CD4-positive, alpha-beta memory T cell (primary cell): ENCODE data around the gene SC5D. TPM values are rescaled to one million over a fixed set of nuclear protein-coding genes. Genes with fewer than 3 reads are reported as not detected.

Source experiments
- CTCF ChIA-PET: fragments of 350-600 bp; sonication (Branson Sonifier 250); formaldehyde crosslinking; loops from one replicate; lab custom pipeline; 2021; ENCODE audit warnings: inconsistent platforms; ENCODE audit not compliant: partially characterized antibody; lab: Charles Lee
- POLR2A ChIA-PET: fragments of 350-600 bp; sonication (Branson Sonifier 250); formaldehyde crosslinking; loops from one replicate; lab custom pipeline; 2021; ENCODE audit not compliant: partially characterized antibody; lab: Charles Lee
- DNase-seq, 5 donors: peaks; one replicate each; pipeline versions ENCODE4 v3.0.0 to v3.0.0-alpha.2; 2020 to 2022; ENCODE audit warnings: mixed read lengths in 1 of 5
- H3K27ac ChIP-seq: one replicate; pipeline ENCODE4 v1.7.0; 2013; ENCODE audit warnings: low read depth, low read length
- H3K27me3 ChIP-seq: 2 replicates; pipeline ENCODE4 v1.7.0; 2013; ENCODE audit warnings: mild to moderate bottlenecking, low read length, moderate library complexity; ENCODE audit not compliant: insufficient read depth
- H3K36me3 ChIP-seq: 2 replicates; pipeline ENCODE4 v1.7.0; 2013; ENCODE audit warnings: mild to moderate bottlenecking, low read length, moderate library complexity; ENCODE audit not compliant: insufficient read depth
- H3K4me1 ChIP-seq: 2 replicates; pipeline ENCODE4 v1.7.0; 2013; ENCODE audit warnings: mild to moderate bottlenecking, low read length, moderate library complexity; ENCODE audit not compliant: insufficient read depth
- H3K4me3 ChIP-seq, 2 donors: one replicate each; pipeline ENCODE4 v1.7.0; 2013; ENCODE audit warnings: low read length in 2 of 2, mild to moderate bottlenecking in 1 of 2
- H3K9me3 ChIP-seq, 2 donors: one replicate each; pipeline ENCODE4 v1.7.0; 2013; ENCODE audit warnings: low read length in 2 of 2, control low read depth in 1 of 2; ENCODE audit not compliant: control insufficient read depth in 1 of 2
- H3K27ac Mint-ChIP-seq, 7 donors: one replicate each; pipeline ENCODE4 v1.8.0; 2020 to 2021; ENCODE audit warnings: mixed read lengths in 7 of 7, mild to moderate bottlenecking in 6 of 7, inconsistent platforms in 3 of 7, moderate library complexity in 3 of 7
- H3K27me3 Mint-ChIP-seq, 2 donors: one replicate each; pipeline ENCODE4 v1.8.0; 2020 to 2021; ENCODE audit warnings: mixed read lengths in 2 of 2
- H3K36me3 Mint-ChIP-seq, 2 donors: one replicate each; pipeline ENCODE4 v1.8.0; 2020 to 2021; ENCODE audit warnings: mixed read lengths in 2 of 2, inconsistent platforms in 1 of 2, mild to moderate bottlenecking in 1 of 2
- H3K4me1 Mint-ChIP-seq, 4 donors: one replicate each; pipeline ENCODE4 v1.8.0; 2020 to 2021; ENCODE audit warnings: mixed read lengths in 4 of 4, mild to moderate bottlenecking in 1 of 4
- H3K4me3 Mint-ChIP-seq, 8 donors: one replicate each; pipeline ENCODE4 v1.8.0; 2020 to 2021; ENCODE audit warnings: mixed read lengths in 8 of 8, mild to moderate bottlenecking in 7 of 8, moderate library complexity in 6 of 8, inconsistent platforms in 3 of 8
- H3K9me3 Mint-ChIP-seq, 8 donors: one replicate each; pipeline ENCODE4 v1.8.0; 2020 to 2021; ENCODE audit warnings: mixed read lengths in 8 of 8, mild to moderate bottlenecking in 5 of 8, inconsistent platforms in 3 of 8, moderate library complexity in 1 of 8
- intact Hi-C: fragments of 100-400 bp; cut with micrococcal nuclease; formaldehyde crosslinking; loops from one replicate; pipeline ENCODE4 v1.15.1; 2023
- polyA plus RNA-seq, 2 donors: library from polyadenylated mRNA; unstranded; fragments of 300-500 nt; fragmentation: Illumina TruSeq; gene quantifications; one replicate each; pipeline ENCODE4 v1.2.3, GENCODE V29; 2021
- total RNA-seq, 2 experiments: library from RNA; stranded (reverse); gene quantifications; one replicate each; pipeline ENCODE4 v1.2.3, GENCODE V29; 2021

The SC5D gene
- total and polyA plus RNA-seq, 4 experiments from 2014 or later: 8.2 to 28.7 (median 22.0) TPM

- H3K36me3 ChIP-seq: no peaks in the 10 kb centered on the region
- intact Hi-C loops: no loop called here
- H3K27ac ChIP-seq: peak overlapping the region; percentile 86
- Mint-ChIP-seq H3K9me3 (peaks cover 0 to 6% (median 0%) of the 10 kb centered on the region in 8 donors), H3K27ac (peak overlapping the region; percentile 98 to 100 (median 99)), H3K27me3 (peaks cover 0 to 5% of the 10 kb centered on the region in 2 donors), H3K4me3 (peak overlapping the region in 3 of 8 donors; percentile 90 to 96 (median 93)), H3K36me3 (peaks cover 2 to 13% of the 10 kb centered on the region in 2 donors), H3K4me1 (peaks cover 28 to 49% (median 38%) of the 10 kb centered on the region in 4 donors)
- ChIA-PET CTCF (interaction anchor here (1.2 to 2.2 kb wide), 5 partner anchors 41 to 301 kb away, joined by 3 to 10 read pairs (median 6); no protein-coding TSS in a partner anchor), POLR2A (interaction anchor here (1.5 to 2.4 kb wide), 8 partner anchors 12 to 275 kb away, joined by 3 to 34 read pairs (median 5); partner anchors contain the start of genes SORL1 and SORL1-AS1)
- no peaks in the 10 kb centered on the region for H3K9me3 ChIP-seq
- peaks cover 20% of the 10 kb centered on the region for H3K4me1 ChIP-seq
- H3K27me3 ChIP-seq: no peaks in the 10 kb centered on the region
- no peak overlapping the region for H3K4me3 ChIP-seq
- DNase-seq: peak in 1 of 5 donors; percentile 1
Observed at GRCh38 chr11:121291319-121291718, 1.3 kb upstream of the SC5D start.

- Mint-ChIP-seq H3K9me3 (peaks cover 0 to 6% (median 0%) of the 10 kb centered on the region in 8 donors), H3K27ac (peak overlapping the region; percentile 98 to 100 (median 99)), H3K4me1 (peaks cover 31 to 52% (median 42%) of the 10 kb centered on the region in 4 donors), H3K4me3 (peak overlapping the region; percentile 90 to 98 (median 96)), H3K36me3 (peaks cover 5 to 16% of the 10 kb centered on the region in 2 donors), H3K27me3 (peaks cover 0 to 2% of the 10 kb centered on the region in 2 donors)
- no peaks in the 10 kb centered on the region for H3K36me3 ChIP-seq
- DNase-seq: no peak
- no peaks in the 10 kb centered on the region for H3K27me3 ChIP-seq
- intact Hi-C loops: loop anchor here (1.0 kb wide), 1 partner anchor 43 kb away; no protein-coding TSS in a partner anchor
- H3K9me3 ChIP-seq: no peaks in the 10 kb centered on the region
- peaks cover 20% of the 10 kb centered on the region for H3K4me1 ChIP-seq
- peak overlapping the region; percentile 70 to 86 for H3K4me3 ChIP-seq
- POLR2A ChIA-PET: interaction anchor here (0.8 to 2.4 kb wide), 20 partner anchors 10 to 1770 kb away, joined by 3 to 34 read pairs (median 3); partner anchors contain the start of genes HSPA8, SORL1 and SORL1-AS1
- CTCF ChIA-PET: interaction anchor here (0.9 to 2.2 kb wide), 8 partner anchors 26 to 300 kb away, joined by 3 to 10 read pairs (median 3); no protein-coding TSS in a partner anchor
- peak overlapping the region; percentile 86 for H3K27ac ChIP-seq
Observed at GRCh38 chr11:121291896-121292494, 576 bp upstream of the SC5D start.

GRCh38 chr11:121293288-121293594 lies 670 bp downstream of the SC5D start:
- POLR2A ChIA-PET: interaction anchor here (1.2 to 1.5 kb wide), 2 partner anchors 156 to 164 kb away, joined by 4 to 6 read pairs; no protein-coding TSS in a partner anchor
- Mint-ChIP-seq H3K4me1 (peaks cover 36 to 52% (median 43%) of the 10 kb centered on the region in 4 donors), H3K27me3 (peaks cover 0 to 2% of the 10 kb centered on the region in 2 donors), H3K4me3 (peak overlapping the region; percentile 90 to 98 (median 96)), H3K9me3 (peaks cover 0 to 6% (median 0%) of the 10 kb centered on the region in 8 donors), H3K36me3 (peaks cover 5 to 16% of the 10 kb centered on the region in 2 donors), H3K27ac (peak overlapping the region; percentile 98 to 100 (median 99))
- no peaks in the 10 kb centered on the region for H3K36me3 ChIP-seq
- no peaks in the 10 kb centered on the region for H3K9me3 ChIP-seq
- intact Hi-C loops: no loop called here
- CTCF ChIA-PET: no interaction called here
- no peaks in the 10 kb centered on the region for H3K27me3 ChIP-seq
- H3K27ac ChIP-seq: peak overlapping the region; percentile 86
- H3K4me1 ChIP-seq: peaks cover 20% of the 10 kb centered on the region
- no peak for DNase-seq
- H3K4me3 ChIP-seq: peak overlapping the region; percentile 70 to 86

GRCh38 chr11:121295246-121296029 lies 2.9 kb downstream of the SC5D start:
- no peak overlapping the region for H3K4me3 ChIP-seq
- CTCF ChIA-PET: no interaction called here
- Mint-ChIP-seq H3K27ac (peak overlapping the region in 4 of 7 donors; percentile 21 to 35 (median 32)), H3K4me1 (peaks cover 43 to 62% (median 51%) of the 10 kb centered on the region in 4 donors), H3K9me3 (peaks cover 0 to 6% (median 0%) of the 10 kb centered on the region in 8 donors), H3K36me3 (peaks cover 5 to 19% of the 10 kb centered on the region in 2 donors), H3K4me3 (peak overlapping the region in 2 of 8 donors; percentile 13 to 46), H3K27me3 (peaks cover 0 to 2% of the 10 kb centered on the region in 2 donors)
- POLR2A ChIA-PET: interaction anchor here (0.6 kb wide), 1 partner anchor 72 kb away, joined by 3 read pairs; no protein-coding TSS in a partner anchor
- no peaks in the 10 kb centered on the region for H3K36me3 ChIP-seq
- H3K27me3 ChIP-seq: no peaks in the 10 kb centered on the region
- H3K27ac ChIP-seq: no peak overlapping the region
- H3K4me1 ChIP-seq: peaks cover 20% of the 10 kb centered on the region
- no peaks in the 10 kb centered on the region for H3K9me3 ChIP-seq
- no peak for DNase-seq
- intact Hi-C loops: no loop called here

GRCh38 chr11:121297872-121298271 lies 5.3 kb downstream of the SC5D start:
- Mint-ChIP-seq H3K36me3 (peaks cover 5 to 14% of the 10 kb centered on the region in 2 donors), H3K4me3 (no peak overlapping the region), H3K9me3 (no peaks in the 10 kb centered on the region), H3K27ac (peak overlapping the region in 1 of 7 donors; percentile 50), H3K4me1 (peaks cover 39 to 62% (median 49%) of the 10 kb centered on the region in 4 donors), H3K27me3 (no peaks in the 10 kb centered on the region)
- no peaks in the 10 kb centered on the region for H3K9me3 ChIP-seq
- H3K36me3 ChIP-seq: no peaks in the 10 kb centered on the region
- intact Hi-C loops: no loop called here
- H3K27me3 ChIP-seq: no peaks in the 10 kb centered on the region
- no peak overlapping the region for H3K27ac ChIP-seq
- POLR2A ChIA-PET: no interaction called here
- CTCF ChIA-PET: interaction anchor here (0.6 to 1.1 kb wide), 2 partner anchors 103 to 366 kb away, joined by 3 read pairs; no protein-coding TSS in a partner anchor
- peaks cover 12% of the 10 kb centered on the region for H3K4me1 ChIP-seq
- no peak overlapping the region for H3K4me3 ChIP-seq
- DNase-seq: no peak

GRCh38 chr11:121298774-121299173 lies 6.2 kb downstream of the SC5D start:
- Mint-ChIP-seq H3K9me3 (no peaks in the 10 kb centered on the region), H3K27me3 (no peaks in the 10 kb centered on the region), H3K4me3 (no peak overlapping the region), H3K27ac (peak overlapping the region in 1 of 7 donors; percentile 38), H3K4me1 (peaks cover 35 to 54% (median 44%) of the 10 kb centered on the region in 4 donors), H3K36me3 (peaks cover 5 to 15% of the 10 kb centered on the region in 2 donors)
- CTCF ChIA-PET: interaction anchor here (1.1 kb wide), 1 partner anchor 104 kb away, joined by 3 read pairs; no protein-coding TSS in a partner anchor
- H3K4me3 ChIP-seq: no peak overlapping the region
- intact Hi-C loops: no loop called here
- H3K36me3 ChIP-seq: peaks cover 5% of the 10 kb centered on the region
- POLR2A ChIA-PET: no interaction called here
- H3K27me3 ChIP-seq: no peaks in the 10 kb centered on the region
- H3K9me3 ChIP-seq: no peaks in the 10 kb centered on the region
- no peak for DNase-seq
- no peak overlapping the region for H3K27ac ChIP-seq
- peaks cover 5% of the 10 kb centered on the region for H3K4me1 ChIP-seq
